ENCODE data around the gene LYG1. TPM values are rescaled to one million over a fixed set of nuclear protein-coding genes. Genes with fewer than 3 reads are reported as not detected.
"Not testable (repeated sequence)": the region's sequence is repeated elsewhere in the genome, so short reads cannot be mapped to it uniquely, and the experiment has no call there.

Gene LYG1
- total RNA-seq, 4 donors from 2014 or later, result 0.40 to 2.0 (median 1.8) TPM; not detected in 1

- TF ChIP-seq POLR2A (IDR thresholded peaks at IDR 0.05) (peak in 1 of 2 donors; percentile 73), CTCF (IDR thresholded peaks at IDR 0.05) (peak in 1 of 6 experiments; percentile 18)
- peaks cover 15% of the 10 kb centered on the region in 2 donors for H3K36me3 ChIP-seq
- H3K4me1 ChIP-seq, result peaks cover 19 to 22% of the 10 kb centered on the region in 2 donors
- peak within 1 kb of the TSS; percentile 76 to 96 (median 95) for H3K27ac ChIP-seq
- DNase-seq, result peak; percentile 99
- peak within 1 kb of the TSS; percentile 79 to 93 (median 89) for H3K4me3 ChIP-seq (replicated peaks in 1 of 3)
- intact Hi-C loops (cut with DNase I), result loop anchor here (5.0 to 10.0 kb wide), 2 partner anchors 151 to 156 kb away; partner anchors contain the start of genes MITD1, MRPL30 and REV1
- no peaks in the 10 kb centered on the region for H3K9me3 ChIP-seq
- WGBS, 2 donors, result 0 to 1% methylated on average over 22 to 25 of the region's 60 CpGs
- H3K27me3 ChIP-seq, result no peaks in the 10 kb centered on the region
These were observed 35.2 kb upstream of the LYG1 start, which contains the start of gene TXNDC9 for GRCh38 chr2:99335911-99336803. Gene TXNDC9 (minus strand): TSS chr2:99336333. CDS start chr2:99333210, 3,123 bp downstream.

GRCh38 chr2:99325384-99325783 is 24.4 kb upstream of the LYG1 start:
- intact Hi-C loops (cut with DNase I), result no loop called here
- no peak for DNase-seq
- no peaks in the 10 kb centered on the region for H3K27me3 ChIP-seq
- 90 to 93% methylated on average over 5 of the region's 5 CpGs for WGBS, 2 donors
- no peak overlapping the region for H3K4me3 ChIP-seq (replicated peaks in 1 of 3)
- H3K27ac ChIP-seq, result no peak overlapping the region
- no peak for TF ChIP-seq CTCF (IDR thresholded peaks at IDR 0.05)
- no peak for TF ChIP-seq POLR2A (IDR thresholded peaks at IDR 0.05)
- H3K4me1 ChIP-seq, result no peaks in the 10 kb centered on the region
- peaks cover 48 to 62% of the 10 kb centered on the region in 2 donors for H3K36me3 ChIP-seq
- no peaks in the 10 kb centered on the region for H3K9me3 ChIP-seq

GRCh38 chr2:99317873-99318200 is 16.8 kb upstream of the LYG1 start:
- H3K4me1 ChIP-seq; H3K9me3 ChIP-seq; H3K27ac ChIP-seq; DNase-seq; H3K4me3 ChIP-seq (replicated peaks in 1 of 3); intact Hi-C loops (cut with DNase I); H3K27me3 ChIP-seq: not testable (repeated sequence)
- H3K36me3 ChIP-seq, result peaks cover 11 to 35% of the 10 kb centered on the region in 2 donors
- 94 to 98% methylated on average over 7 of the region's 7 CpGs for WGBS, 2 donors

DNA sequence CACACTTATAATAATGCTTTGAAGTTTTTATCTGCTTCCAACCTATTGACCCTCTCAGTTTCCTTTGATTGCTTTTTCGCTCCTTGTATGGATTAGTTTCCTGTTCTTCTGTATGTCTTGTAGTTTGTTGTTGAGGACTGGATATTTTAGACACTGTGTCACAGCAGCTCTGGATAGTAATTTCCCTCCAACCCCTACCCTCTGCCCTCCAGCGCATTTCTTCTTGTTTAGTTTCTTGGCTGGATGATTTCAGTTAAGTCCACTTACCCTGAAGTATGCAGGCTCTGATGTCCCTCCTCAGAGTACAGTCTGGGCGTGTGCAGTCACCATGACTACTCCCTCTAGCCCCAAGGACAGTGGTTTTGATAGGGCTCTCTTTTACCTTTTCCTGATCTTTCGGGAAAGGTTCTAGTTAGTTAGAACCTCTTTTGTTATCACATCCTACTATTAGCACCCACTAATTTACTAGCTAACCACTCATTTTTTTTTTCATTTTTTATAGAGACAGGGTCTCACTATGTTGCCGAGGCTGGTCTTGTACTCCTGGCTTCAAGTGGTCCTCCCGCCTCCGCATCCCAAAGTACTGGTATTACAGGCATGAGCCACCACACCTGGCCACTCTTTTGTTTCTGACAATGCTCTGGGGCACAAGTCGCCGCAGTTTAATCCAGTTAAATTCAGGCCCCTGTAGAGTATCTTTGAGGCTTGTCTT is 16.3 kb upstream of the LYG1 start:
- H3K27me3 ChIP-seq, result no peaks in the 10 kb centered on the region
- no peak overlapping the region for H3K4me3 ChIP-seq (replicated peaks in 1 of 3)
- intact Hi-C loops (cut with DNase I), result no loop called here
- WGBS, 2 donors, result 77 to 81% methylated on average over 9 of the region's 9 CpGs
- TF ChIP-seq POLR2A (IDR thresholded peaks at IDR 0.05) (no peak), CTCF (IDR thresholded peaks at IDR 0.05) (no peak)
- H3K4me1 ChIP-seq, result no peaks in the 10 kb centered on the region
- H3K27ac ChIP-seq, result no peak overlapping the region
- H3K36me3 ChIP-seq, result peaks cover 8 to 35% of the 10 kb centered on the region in 2 donors
- peak; percentile 7 to 17 for DNase-seq
- H3K9me3 ChIP-seq, result no peaks in the 10 kb centered on the region

DNA sequence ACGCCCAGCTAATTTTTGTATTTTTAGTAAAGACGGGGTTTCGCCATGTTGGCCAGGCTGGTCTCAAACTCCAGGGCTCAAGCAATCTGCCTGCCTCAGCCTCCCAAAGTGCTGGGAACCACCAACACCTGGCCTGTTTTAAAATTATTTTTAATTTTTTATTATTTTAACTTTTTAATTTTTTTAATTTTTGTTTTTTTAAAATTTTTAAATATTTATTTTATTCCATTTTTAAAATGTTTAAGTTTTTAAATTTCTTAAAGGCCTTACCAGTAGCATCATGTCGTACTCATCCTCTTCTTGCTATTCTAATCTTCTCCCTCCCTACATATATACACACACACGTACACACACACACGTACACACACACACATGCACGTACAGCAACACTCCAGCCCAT is 1.4 kb downstream of the LYG1 start:
- H3K27ac ChIP-seq, result no peak overlapping the region
- H3K27me3 ChIP-seq, result no peaks in the 10 kb centered on the region
- no peaks in the 10 kb centered on the region for H3K9me3 ChIP-seq
- DNase-seq, result no peak
- WGBS, 2 donors, result 98% methylated on average over 7 of the region's 7 CpGs
- no peak for TF ChIP-seq POLR2A (IDR thresholded peaks at IDR 0.05)
- TF ChIP-seq CTCF (IDR thresholded peaks at IDR 0.05), result no peak
- H3K36me3 ChIP-seq, result no peaks in the 10 kb centered on the region
- no peak overlapping the region for H3K4me3 ChIP-seq (replicated peaks in 1 of 3)
- intact Hi-C loops (cut with DNase I), result no loop called here
- H3K4me1 ChIP-seq, result no peaks in the 10 kb centered on the region

Data from thyroid gland (tissue), 4 donors.